Stimulated activated CD8-positive, alpha-beta memory T cell treated with anti-CD3 and anti-CD28 coated beads, Interleukin-4, amount 100 ng/mL, for 4 hours (primary cell): ENCODE measurements around the gene LRRC10.

ENCODE experiments used
- DNase-seq, 2 donors: peaks; one replicate each; pipeline ENCODE4 v3.0.0-alpha.2; 2020; ENCODE audit warnings: low read depth in 2 of 2, low spot score in 1 of 2

The LRRC10 gene

GRCh38 chr12:69570545-69571399 lies 39.9 kb downstream of the LRRC10 start:
- peak; percentile 18 to 36 for DNase-seq

GRCh38 chr12:69570000-69570516 lies 40.6 kb downstream of the LRRC10 start:
- DNase-seq = no peak

DNA sequence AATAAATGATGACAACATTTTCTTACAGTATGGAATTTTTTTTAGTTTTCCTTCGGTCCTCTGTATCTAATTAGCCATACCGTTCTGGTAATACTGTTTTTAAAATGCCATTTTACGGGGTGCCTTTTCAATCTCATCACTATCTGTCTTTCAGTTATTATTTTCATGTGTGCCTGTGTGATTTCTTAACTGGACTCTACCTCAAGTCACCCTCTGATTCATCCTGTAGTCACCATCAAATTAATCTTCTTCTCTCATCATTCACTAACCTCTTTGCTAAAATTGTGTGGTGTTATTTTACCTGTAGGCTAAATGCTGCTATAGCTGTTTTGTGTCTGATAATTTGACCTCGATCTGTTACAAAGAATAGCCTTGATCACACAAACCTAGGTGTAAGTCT lies 41.5 kb downstream of the LRRC10 start:
- DNase-seq = no peak

DNA sequence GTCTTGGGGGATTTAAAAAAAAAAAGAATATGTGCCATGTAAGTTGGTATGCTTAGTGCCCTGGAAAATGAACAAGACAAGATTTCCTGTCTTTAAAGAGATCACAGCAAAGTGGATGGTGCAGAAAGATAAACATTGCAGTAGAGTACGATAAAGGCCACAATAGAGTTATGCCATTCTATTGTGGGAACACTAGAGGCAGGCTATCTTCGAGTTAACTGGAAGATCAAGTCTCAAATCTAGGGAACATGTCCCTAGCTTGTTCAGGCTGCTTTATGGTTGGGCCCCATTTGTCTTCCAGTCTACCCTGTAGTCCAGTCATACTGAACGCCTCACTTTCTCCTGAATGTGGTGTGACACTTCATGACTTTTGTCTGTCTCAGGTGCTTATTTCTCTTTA lies 44.1 kb downstream of the LRRC10 start:
- no peak for DNase-seq

GRCh38 chr12:69563166-69563762 lies 47.4 kb downstream of the LRRC10 start:
- DNase-seq = no peak
